ENCODE measurements around the gene GZMM. TPM values are rescaled to one million over a fixed set of nuclear protein-coding genes. Genes with fewer than 3 reads are reported as not detected.

The GZMM gene
- total and polyA plus RNA-seq, 12 donors, result 0.35 to 2.4 (median 1.2) TPM; not detected in 4

DNA sequence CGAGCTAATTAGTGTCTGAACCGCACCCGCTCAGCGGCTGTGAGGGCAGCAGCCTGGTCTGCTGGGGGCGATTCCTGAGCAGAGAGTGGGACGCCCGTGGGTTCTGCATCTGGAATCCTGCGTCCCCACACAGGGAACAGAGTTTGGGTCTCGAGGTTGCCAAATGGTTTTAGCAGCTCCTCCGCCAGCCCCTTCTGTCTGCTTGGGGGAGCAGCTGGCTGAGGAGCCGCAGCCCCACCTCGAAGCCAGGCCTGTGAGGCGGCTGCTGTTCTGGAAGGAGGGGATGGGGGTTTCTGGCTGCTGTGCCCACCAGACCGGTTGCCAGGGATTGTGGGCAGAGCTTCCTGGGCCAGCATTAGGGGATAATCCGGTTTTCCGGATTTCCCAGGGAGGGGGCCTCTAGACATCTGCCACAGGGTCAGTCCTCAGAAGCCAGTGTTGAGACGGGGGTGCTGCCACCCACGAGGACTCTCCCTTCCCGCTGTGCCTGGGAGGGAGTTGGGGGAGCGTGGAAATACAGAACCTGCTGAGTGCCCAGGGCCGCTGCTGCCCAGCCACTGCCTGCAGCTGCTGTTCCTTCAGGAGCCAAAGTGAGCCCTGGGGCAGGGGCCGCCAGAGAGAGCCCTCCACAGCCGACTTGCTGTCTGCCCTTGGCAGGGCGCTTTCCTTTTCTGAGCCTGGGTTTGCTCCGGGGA, 10.3 kb upstream of the GZMM start:
- WGBS, 4 donors, result 26 to 65% (median 34%) methylated on average over 2 to 25 of the region's 25 CpGs
- peaks cover 0 to 31% of the 10 kb centered on the region in 2 donors for H3K36me3 ChIP-seq (replicated peaks in 1 of 2)
- intact Hi-C loops (cut with DNase I), result loop anchor here in 1 of 2 donors (5.0 kb wide), 1 partner anchor 34 kb away; no protein-coding TSS in a partner anchor
- no peaks in the 10 kb centered on the region for H3K27me3 ChIP-seq
- H3K27ac ChIP-seq, result peak overlapping the region; percentile 60 to 97 (median 87)
- H3K4me1 ChIP-seq (replicated peaks in 1 of 2), result peaks cover 13 to 14% of the 10 kb centered on the region in 2 donors
- TF ChIP-seq, protein P1, sequence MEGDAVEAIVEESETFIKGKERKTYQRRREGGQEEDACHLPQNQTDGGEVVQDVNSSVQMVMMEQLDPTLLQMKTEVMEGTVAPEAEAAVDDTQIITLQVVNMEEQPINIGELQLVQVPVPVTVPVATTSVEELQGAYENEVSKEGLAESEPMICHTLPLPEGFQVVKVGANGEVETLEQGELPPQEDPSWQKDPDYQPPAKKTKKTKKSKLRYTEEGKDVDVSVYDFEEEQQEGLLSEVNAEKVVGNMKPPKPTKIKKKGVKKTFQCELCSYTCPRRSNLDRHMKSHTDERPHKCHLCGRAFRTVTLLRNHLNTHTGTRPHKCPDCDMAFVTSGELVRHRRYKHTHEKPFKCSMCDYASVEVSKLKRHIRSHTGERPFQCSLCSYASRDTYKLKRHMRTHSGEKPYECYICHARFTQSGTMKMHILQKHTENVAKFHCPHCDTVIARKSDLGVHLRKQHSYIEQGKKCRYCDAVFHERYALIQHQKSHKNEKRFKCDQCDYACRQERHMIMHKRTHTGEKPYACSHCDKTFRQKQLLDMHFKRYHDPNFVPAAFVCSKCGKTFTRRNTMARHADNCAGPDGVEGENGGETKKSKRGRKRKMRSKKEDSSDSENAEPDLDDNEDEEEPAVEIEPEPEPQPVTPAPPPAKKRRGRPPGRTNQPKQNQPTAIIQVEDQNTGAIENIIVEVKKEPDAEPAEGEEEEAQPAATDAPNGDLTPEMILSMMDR (IDR thresholded peaks at IDR 0.05), result no peak
- TF ChIP-seq POLR2A (IDR thresholded peaks at IDR 0.05), result no peak
- H3K9me3 ChIP-seq (replicated peaks in 1 of 3), result no peaks in the 10 kb centered on the region
- H3K4me3 ChIP-seq, result peak overlapping the region in 2 of 4 donors; percentile 82 to 100
- no peak for DNase-seq

DNA sequence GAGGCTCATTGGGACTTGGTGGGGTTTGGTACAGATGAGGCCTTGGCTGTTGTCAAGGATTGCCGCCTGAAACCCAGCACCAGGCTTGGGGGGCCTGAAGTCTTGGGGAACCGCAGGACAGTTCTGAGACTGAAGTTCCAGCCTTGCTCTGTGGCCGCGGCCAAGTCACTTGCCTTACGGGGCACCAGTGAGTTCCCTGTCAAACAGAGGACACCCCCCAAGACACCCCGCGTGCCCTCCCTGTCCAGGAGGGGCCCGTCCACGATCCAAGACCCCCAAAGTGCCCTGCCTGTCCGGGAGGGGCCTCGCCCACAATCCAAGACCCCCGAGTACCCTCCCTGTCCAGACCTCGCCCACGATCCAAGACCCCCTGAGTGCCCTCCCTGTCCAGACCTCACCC, 9.8 kb upstream of the GZMM start:
- H3K27ac ChIP-seq, result peak overlapping the region in 2 of 5 donors; percentile 87 to 97
- no peaks in the 10 kb centered on the region for H3K27me3 ChIP-seq
- intact Hi-C loops (cut with DNase I), result loop anchor here in 1 of 2 donors (5.0 kb wide), 1 partner anchor 33 kb away; no protein-coding TSS in a partner anchor
- peaks cover 0 to 36% of the 10 kb centered on the region in 2 donors for H3K36me3 ChIP-seq (replicated peaks in 1 of 2)
- no peak for DNase-seq
- TF ChIP-seq, protein P1 (IDR thresholded peaks at IDR 0.05), result no peak
- no peak for TF ChIP-seq POLR2A (IDR thresholded peaks at IDR 0.05)
- peaks cover 13 to 14% of the 10 kb centered on the region in 2 donors for H3K4me1 ChIP-seq (replicated peaks in 1 of 2)
- no peaks in the 10 kb centered on the region for H3K9me3 ChIP-seq (replicated peaks in 1 of 3)
- H3K4me3 ChIP-seq, result no peak overlapping the region
- 66 to 84% (median 70%) methylated on average over 12 to 14 of the region's 14 CpGs for WGBS, 4 donors

DNA sequence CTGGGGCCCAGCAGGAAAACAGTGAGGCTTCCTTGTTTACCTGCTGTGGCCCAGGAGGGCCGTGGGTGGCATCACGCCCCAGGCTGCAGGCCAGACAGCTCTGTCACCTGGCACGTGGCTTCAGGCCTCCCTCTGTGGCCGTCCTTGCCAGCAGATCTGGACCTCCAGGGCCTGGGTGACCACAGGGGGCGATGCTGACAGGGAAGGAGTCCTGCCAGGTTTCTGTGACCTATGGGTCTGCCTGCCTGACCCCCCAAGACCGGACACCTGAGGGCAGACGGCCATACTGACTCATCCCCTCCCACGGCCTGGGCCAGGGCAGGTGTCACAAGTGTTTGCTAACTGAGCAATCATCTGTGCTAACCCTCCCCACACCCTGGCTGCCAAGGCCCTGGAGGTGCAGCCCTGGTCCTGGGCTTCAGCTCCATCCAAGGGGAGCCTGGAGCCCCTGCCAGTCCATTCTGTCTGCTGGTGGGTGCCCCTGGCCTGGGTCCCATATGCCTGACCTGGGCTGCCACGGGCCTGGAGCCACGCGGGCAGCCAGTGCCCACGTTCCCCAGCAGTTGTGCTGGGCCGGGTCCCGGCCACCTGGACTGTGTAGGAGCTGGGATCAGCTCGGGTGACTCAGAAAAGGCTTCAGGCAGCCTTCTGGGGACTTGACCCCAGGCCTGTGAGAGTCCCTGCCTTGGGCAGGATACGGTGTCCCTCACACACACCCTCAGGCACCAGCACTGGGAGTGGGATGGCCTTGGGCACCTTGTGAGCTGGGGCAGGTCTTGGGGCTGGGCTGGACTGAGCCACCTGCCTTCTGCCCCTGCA, 8.6 kb upstream of the GZMM start:
- DNase-seq, result peak in 1 of 7 donors; percentile 27
- H3K9me3 ChIP-seq (replicated peaks in 1 of 3), result no peaks in the 10 kb centered on the region
- TF ChIP-seq, protein P1 (IDR thresholded peaks at IDR 0.05), result no peak
- TF ChIP-seq POLR2A (IDR thresholded peaks at IDR 0.05), result no peak
- 55 to 61% (median 61%) methylated on average over 10 to 16 of the region's 16 CpGs; no CpG with 5 or more reads in 1 of the 4 donors for WGBS, 4 donors
- H3K36me3 ChIP-seq (replicated peaks in 1 of 2), result peaks cover 0 to 43% of the 10 kb centered on the region in 2 donors
- no peak overlapping the region for H3K4me3 ChIP-seq
- peaks cover 13 to 14% of the 10 kb centered on the region in 2 donors for H3K4me1 ChIP-seq (replicated peaks in 1 of 2)
- intact Hi-C loops (cut with DNase I), result no loop called here
- no peaks in the 10 kb centered on the region for H3K27me3 ChIP-seq
- no peak overlapping the region for H3K27ac ChIP-seq

Measured in adrenal gland (tissue), 12 donors.